Stimulated activated CD4-positive, alpha-beta T cell treated with anti-CD3 and anti-CD28 coated beads, Interleukin-15, amount 100 ng/mL, for 24 hours (primary cell): Measurements from ENCODE around the gene INTS15.
"Not testable (repeated sequence)": the region's sequence is repeated elsewhere in the genome, so short reads cannot be mapped to it uniquely, and the experiment has no call there.

Experiments
- DNase-seq: peaks from one replicate; pipeline ENCODE4 v3.0.0-alpha.2; 2020

Gene INTS15

DNA sequence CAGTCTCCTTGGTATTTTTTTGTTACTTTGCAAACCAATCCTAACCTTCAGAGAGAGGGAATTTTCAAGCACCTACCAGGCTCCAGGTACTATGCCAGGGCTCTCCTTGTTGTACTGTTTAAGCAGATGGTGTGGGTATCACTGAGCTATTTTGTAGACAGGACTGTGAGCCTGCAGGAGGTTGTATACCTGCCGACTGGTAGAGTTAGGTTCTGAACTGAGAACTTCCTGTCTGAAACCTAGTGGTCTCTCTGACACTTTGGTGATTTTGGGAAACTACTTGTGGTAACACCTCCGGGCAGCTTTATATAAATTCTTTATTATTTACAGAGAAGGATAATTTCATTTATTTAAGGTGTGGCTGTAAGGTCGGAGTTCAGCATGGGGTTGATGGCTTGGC lies 30.1 kb downstream of the INTS15 start:
- DNase-seq, result no peak

DNA sequence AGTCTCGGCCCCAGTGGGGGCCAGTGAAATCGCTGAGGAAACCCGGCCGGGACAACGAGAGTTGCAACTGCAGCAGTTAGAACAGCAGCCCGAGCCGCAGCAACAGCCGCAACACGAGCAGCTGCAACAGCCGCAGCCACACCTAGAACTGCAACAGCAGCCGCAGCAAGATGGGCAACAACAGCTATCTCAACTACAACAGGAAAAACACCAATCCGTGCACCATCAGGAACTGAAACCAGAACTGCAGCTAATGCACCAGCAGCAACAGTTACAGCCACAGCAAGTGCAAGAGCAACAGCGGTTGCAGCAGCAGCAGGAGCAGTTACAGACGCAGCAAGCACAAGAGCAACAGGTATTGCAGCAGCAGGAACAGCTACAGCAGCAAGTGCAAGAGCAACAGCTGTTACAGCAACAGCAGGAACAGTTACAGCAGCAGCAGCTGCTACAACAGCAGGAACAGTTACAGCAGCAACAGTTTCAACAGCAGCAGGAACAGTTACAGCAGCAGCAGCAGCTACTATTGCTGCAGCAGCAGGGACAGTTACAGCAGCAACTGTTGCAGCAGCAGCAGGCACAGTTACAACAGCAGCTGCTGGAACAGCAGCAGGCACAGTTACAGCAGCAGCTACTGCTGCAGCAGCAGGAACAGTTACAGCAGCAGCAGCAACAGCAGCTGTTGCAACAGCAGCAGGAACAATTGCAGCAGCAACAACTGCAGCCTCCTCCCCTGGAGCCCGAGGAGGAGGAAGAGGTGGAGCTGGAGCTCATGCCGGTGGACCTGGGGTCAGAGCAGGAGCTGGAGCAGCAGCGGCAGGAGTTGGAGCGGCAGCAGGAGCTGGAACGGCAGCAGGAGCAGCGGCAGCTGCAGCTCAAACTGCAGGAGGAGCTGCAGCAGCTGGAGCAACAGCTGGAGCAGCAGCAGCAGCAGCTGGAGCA lies 31.6 kb downstream of the INTS15 start:
- DNase-seq, result no peak

DNA sequence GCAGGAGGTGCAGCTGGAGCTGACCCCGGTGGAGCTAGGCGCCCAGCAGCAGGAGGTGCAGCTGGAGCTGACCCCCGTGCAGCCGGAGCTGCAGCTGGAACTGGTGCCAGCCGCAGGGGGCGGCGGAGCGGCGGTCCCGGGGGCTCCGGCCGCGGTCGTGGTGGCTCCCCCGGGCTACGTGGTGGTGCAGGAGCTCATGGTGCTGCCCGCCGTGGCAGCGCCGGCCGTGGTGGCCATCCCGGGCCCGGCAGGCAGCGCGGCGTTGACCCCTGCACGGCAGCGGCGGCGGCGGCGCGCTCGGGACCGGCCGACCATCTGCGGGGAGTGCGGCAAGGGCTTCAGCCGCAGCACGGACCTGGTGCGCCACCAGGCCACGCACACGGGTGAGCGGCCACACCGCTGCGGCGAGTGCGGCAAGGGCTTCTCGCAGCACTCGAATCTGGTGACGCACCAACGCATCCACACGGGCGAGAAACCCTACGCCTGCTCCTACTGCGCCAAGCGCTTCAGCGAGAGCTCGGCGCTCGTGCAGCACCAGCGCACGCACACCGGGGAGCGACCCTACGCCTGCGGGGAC lies 32.4 kb downstream of the INTS15 start:
- DNase-seq, result no peak

DNA sequence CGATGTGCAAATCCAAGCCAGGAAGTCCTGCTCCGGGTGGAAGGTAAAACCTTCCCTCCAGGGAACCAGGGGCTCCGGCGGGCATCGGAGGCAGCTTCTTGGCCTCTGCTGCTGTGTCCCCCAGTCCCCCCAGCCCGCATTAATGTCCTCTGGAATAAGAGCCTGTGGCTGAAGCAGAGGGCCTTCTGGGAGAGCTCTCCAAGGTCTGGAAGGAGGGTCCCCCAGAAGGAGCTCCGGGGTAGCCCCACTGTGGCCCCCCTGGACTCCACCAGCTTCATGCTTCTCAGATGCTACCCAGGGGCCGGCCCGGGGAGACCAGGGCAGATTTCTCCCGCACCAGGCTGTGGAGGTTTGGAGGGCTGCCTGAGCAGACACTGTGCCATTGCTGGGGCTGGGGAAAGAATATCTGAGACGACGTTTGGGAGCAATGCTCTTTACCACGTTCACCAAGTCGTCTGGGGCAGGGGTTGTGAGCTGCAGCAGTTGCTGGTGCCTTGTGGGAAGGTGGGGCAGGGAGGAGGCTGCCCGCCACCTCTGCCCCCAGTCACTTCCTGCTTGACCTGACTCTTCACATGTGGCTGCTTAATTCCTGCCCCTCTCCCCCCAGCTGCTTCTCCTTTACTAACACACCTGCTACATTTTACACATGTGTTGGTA lies 33.9 kb downstream of the INTS15 start:
- peak; percentile 18 for DNase-seq

DNA sequence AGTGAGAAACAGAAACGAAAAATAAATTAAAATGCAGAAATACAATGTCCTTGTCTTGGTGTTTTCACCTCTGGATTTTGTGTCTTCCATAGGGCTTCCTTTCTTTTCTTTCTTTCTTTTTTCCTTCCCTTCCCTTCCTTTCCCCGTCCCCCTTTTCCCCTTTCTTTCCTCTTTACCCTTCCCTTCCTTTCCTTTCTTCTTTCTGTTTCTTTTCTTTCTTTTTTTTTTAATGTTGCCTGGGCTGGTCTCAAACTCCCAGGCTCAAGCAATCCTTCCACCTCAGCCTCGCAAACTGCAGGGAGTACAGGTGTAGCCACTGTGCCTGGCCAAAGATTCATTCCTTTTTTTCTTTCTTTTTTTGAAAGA lies 34.4 kb downstream of the INTS15 start:
- DNase-seq, result no peak

DNA sequence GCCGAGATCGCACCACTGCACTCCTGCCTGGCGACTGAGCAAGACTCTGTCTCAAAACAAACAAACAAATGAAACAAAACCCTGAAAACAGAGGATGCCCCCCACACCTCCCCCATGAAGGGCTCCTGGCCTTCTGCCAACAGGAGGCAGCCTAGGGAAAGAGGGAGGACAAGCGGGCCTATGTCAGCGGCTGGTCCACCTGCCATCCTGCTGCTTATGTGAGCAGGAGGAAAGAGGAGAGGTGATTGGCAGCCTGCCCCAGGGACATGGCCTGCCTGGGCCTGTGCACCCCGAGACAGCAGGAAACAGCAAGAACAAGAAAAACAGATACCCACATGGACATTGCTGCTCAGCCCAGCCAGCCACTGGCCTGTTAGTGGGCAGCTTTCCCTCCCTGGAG lies 38.2 kb downstream of the INTS15 start:
- DNase-seq, result no peak

DNA sequence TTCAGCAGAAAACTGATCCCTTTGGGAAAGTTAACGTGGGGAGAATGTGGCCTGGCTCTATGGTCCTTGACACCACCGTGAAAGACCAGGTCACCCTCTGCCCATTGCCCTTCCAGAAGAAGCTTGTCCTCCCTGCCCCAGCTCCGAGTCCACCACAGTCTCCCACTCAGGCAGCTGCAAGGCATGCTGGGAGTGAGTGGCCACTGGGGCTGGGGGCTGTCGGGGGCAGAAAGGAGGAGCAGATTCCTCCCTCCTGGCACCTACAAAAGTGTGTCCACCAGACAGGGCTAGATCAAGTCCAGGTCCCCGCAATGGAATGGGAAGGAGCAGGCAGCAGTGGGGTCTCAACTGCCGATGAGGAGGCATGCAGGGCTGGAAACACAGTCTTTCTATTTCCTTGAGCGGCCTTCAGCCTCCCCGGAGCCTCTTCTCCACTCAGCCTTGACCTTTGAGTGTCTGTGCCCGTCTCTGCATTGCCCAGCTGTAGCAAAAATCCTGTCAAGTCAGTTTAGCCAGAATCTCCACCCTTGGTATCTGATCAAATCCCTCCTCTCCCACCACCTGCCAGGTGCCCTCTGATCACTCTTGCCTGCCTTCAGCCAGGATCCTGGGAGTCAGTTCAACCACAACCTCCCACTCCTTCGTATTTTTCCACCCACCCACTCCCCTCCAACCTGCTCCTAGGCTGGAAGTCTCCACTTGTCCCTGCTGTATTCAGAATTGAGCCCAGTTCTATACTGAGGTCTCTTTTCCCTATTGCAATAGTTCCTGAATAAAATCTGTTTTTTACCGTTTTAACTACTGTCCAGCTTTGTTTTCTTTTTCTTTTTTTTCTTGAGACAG lies 40.4 kb downstream of the INTS15 start:
- DNase-seq, result no peak

DNA sequence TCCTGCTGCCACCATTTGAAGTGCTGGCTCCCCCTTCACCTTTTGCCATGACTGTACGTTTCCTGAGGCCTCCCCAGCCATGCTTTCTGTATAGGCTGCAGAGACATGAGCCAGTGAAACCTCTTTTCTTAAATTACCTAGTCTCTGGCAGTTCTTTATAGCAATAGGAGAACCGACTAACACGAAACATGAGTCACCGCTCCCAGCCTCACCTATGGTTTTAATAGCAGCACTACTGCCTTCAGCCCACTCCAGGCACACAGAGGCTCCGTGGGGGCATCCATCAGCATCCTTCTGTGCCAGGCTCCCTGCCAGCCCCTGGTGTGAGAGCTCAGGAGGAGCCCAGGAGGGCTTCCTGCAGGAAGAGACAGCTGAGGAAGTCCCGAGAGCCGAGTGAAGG lies 41.8 kb downstream of the INTS15 start:
- DNase-seq, result peak; percentile 14

GRCh38 chr7:6634021-6634420 lies 44.2 kb downstream of the INTS15 start:
- no peak for DNase-seq

DNA sequence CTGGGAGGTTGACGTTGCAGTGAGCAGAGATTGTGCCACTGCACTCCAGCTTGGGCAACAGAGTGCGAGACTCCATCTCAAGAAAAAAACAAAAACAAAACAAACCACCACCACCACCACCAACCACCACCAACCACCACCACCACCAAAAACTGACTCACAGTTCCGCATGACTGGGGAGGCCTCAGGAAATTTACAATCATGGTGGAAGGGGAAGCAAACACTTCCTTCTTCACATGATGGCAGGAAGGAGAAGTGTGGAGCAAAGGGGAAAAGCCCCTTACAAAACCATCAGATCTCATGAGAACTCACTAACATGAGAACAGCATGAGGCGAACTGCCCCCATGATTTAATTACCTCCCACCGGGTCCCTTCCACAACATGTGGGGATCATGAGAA lies 45.1 kb downstream of the INTS15 start:
- not testable (repeated sequence) for DNase-seq

DNA sequence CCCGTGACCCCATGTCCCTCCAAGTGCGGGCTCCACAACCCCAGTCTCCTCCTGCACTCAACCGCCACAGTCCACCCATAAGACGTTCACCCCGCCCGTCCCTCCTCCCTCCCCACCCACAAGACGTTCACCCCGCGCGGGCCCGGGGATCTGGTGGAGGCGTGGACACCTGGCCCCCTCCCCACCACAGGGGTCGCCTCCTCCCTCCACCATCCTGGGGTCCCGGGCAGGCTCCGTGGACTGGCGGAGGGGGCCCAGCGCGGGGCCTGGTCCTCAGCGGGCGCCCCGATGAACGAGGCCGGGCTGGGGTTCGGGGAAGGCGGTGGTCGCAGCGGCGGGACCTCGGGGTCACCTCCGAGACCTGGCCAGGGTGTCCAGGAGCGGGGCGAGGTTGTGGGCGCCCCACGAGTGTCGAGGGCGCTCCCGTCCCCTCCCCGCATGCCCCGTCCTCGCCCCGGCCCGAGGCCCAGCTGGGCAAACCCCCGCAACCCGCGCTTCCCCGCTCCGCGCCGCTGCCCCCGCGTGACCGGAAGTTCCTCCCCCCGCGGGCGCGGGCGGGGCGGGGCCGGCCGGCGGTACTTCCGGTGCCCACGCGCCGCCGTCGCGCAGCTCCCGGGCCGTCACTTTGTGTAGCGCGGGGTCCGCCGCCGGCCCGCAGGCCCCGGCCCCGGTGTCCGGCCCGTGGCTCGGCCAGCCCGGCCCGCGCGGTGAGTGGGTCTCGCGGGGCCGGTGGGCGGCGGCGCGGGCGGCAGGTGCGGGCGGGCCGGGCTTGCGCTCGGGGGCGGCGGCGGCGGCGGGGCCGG lies 47.1 kb downstream of the INTS15 start, which contains the start of gene ZNF316:
TSS of gene ZNF316 (plus strand) at position 578 of the 803 bp plus-strand sequence. CDS start 5,092 bp downstream, outside the sequence.
- DNase-seq, result peak; percentile 72

- DNase-seq, result peak; percentile 72
These were observed 47.9 kb downstream of the INTS15 start for GRCh38 chr7:6637544-6638229.

GRCh38 chr7:6639032-6639431 lies 49.2 kb downstream of the INTS15 start:
- DNase-seq, result no peak

DNA sequence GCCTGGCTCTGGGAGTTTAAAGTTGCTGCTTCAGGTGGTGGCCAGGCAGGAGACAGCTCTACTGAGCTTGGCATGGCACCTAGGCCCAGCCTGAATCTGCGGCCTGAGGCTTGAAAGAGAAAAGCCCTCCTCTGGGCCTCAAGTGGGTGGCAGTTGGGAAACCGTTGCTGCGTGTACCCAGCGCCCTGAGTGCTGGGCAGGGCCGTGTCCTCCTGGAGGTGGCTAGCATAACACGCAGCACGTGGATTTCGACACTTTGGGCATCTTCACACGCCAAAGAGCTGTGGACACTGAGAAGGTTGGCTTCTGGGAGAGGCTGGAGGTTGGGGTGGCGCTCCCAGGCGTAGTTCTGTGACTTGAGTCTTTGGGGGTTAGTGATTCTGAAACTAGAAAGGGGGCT lies 49.8 kb downstream of the INTS15 start:
- DNase-seq, result no peak

GRCh38 chr7:6640246-6640721 lies 50.5 kb downstream of the INTS15 start:
- peak; percentile 64 for DNase-seq

GRCh38 chr7:6641305-6642035 lies 51.6 kb downstream of the INTS15 start:
- no peak for DNase-seq

DNA sequence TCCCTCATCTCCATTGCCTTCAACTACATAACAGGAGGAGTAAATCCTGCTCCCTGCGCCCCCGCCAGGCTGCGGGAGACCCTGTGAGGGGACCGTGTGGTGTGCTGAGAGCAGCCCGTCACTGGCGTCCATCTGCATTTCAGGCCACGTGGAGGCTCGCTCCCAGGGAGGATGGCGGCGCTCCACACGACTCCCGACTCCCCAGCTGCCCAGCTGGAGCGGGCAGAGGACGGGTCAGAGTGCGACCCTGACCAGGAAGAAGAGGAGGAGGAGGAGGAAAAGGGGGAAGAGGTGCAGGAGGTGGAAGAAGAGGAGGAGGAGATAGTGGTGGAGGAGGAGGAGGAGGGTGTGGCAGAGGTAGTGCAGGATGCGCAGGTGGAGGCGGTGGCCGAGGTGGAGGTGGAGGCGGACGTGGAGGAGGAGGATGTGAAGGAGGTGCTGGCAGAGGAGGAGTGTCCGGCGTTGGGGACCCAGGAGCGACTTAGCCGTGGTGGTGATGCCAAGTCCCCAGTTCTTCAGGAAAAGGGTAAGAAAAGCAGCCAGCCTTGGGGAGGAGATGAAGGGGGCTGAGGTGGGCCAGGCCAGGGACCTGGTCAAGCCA lies 52.5 kb downstream of the INTS15 start:
- DNase-seq, result no peak

DNA sequence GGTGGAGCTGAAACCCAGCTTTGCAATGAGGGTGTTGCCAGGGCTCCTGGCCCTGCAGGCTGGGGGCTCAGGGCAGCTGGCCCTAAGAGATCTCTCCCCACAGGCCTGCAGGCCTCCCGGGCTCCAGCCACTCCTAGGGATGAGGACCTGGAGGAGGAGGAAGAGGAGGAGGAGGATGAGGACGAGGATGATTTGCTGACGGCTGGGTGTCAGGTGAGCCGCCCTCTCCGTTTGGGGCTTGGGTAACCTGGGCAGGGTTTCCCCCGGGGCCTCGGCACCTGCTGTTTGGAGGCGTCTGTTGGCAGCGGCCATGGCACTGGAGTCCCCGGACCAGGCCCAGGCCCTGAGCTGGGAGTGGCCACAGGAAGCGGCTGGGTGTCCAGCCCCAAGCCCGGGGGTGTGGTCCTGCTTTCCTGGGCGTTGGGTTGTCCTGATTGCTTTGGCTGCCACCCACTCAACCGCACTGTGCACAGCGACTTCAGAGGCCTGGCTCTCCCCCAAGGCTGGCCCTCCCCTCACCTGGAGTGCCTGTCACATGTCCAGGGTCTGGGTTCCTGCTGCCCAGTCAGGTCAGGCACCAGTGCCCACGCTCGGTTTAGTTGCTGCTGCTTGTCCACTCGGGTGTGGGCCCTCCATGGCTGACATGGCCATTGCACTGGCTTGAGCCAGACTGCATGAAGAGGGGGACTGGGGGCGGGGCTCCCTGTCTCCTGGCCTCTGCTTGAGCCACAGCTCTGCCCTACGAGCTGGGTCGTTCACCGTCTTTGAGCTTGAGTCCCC lies 53.2 kb downstream of the INTS15 start:
- no peak for DNase-seq

- DNase-seq, result no peak
These were observed 54.2 kb downstream of the INTS15 start for GRCh38 chr7:6643915-6644625.
